Natural killer cell (primary cell): ENCODE results near the gene ANTXR2. TPM values are rescaled to one million over a fixed set of nuclear protein-coding genes. Genes with fewer than 3 reads are reported as not detected.
"Not testable (repeated sequence)": the region's sequence is repeated elsewhere in the genome, so short reads cannot be mapped to it uniquely, and the experiment has no call there.

Experiments
- ATAC-seq, 3 donors: fragments of 150-1000 bp in 2 of 3; fragments of 200-7000 bp in 1 of 3; cut with Tn5 transposase; 1 replicate in 1 of 3; 2 replicates in 2 of 3; pipeline ENCODE4 v1.10.0; 2021; ENCODE audit warnings: mild to moderate bottlenecking in 2 of 3, moderate library complexity in 2 of 3
- DNase-seq, 2 donors: peaks; one replicate each; pipeline versions ENCODE4 v3.0.0 to v3.0.0-alpha.2; 2013 to 2021; ENCODE audit warnings: mixed read lengths in 1 of 2
- H3K27ac ChIP-seq: one replicate; pipeline ENCODE4 v1.5.1; 2013; ENCODE audit warnings: mild to moderate bottlenecking, low read length
- H3K27me3 ChIP-seq: one replicate; pipeline ENCODE4 v1.6.1; 2013; ENCODE audit warnings: low read length; ENCODE audit not compliant: control insufficient read depth, insufficient read depth
- H3K36me3 ChIP-seq: one replicate; pipeline ENCODE4 v1.6.1; 2013; ENCODE audit warnings: low read length; ENCODE audit not compliant: control insufficient read depth, insufficient read depth
- H3K4me1 ChIP-seq: one replicate; pipeline ENCODE4 v1.6.1; 2013; ENCODE audit warnings: low read length; ENCODE audit not compliant: control insufficient read depth, insufficient read depth
- H3K4me3 ChIP-seq: one replicate; pipeline ENCODE4 v1.5.1; 2013; ENCODE audit warnings: low read length
- H3K9me3 ChIP-seq: one replicate; pipeline ENCODE4 v1.6.1; 2013; ENCODE audit warnings: low read length; ENCODE audit not compliant: control insufficient read depth, insufficient read depth
- H3K27ac Mint-ChIP-seq, 2 donors: one replicate each; pipeline ENCODE4 v1.8.0; 2022; ENCODE audit warnings: mild to moderate bottlenecking in 2 of 2, mixed read lengths in 2 of 2, moderate library complexity in 1 of 2
- H3K27me3 Mint-ChIP-seq, 2 donors: one replicate each; pipeline ENCODE4 v1.8.0; 2022; ENCODE audit warnings: low read depth in 2 of 2, mixed read lengths in 2 of 2
- H3K36me3 Mint-ChIP-seq: one replicate; pipeline ENCODE4 v1.8.0; 2022; ENCODE audit warnings: mixed read lengths
- H3K4me1 Mint-ChIP-seq, 2 donors: one replicate each; pipeline ENCODE4 v1.8.0; 2022; ENCODE audit warnings: mixed read lengths in 2 of 2
- H3K4me3 Mint-ChIP-seq: one replicate; pipeline ENCODE4 v1.8.0; 2022; ENCODE audit warnings: mild to moderate bottlenecking, moderate library complexity, mixed read lengths
- H3K9me3 Mint-ChIP-seq, 2 donors: one replicate each; pipeline ENCODE4 v1.8.0; 2022; ENCODE audit warnings: mixed read lengths in 2 of 2
- WGBS: methylation state at CpG from one replicate; pipeline ENCODE4 v1.1.7; 2013; ENCODE audit warnings: missing lambda C conversion rate; ENCODE audit not compliant: insufficient coverage; 5-methylcytosine and 5-hydroxymethylcytosine counted together
- intact Hi-C: fragments of 100-400 bp; cut with micrococcal nuclease; formaldehyde crosslinking; loops from one replicate; pipeline ENCODE4 v1.14.2; 2022
- total RNA-seq, 4 donors: library from RNA; stranded (reverse); fragments of 120-200 nt in 1 of 4; gene quantifications; one replicate each; pipeline versions ENCODE4 v1.2.3 to v1.2.4, GENCODE V29; 2013 to 2022
- TF ChIP-seq, protein P1 (sequence below): fragments of 200-600 bp; IDR thresholded peaks from one replicate; pipeline ENCODE4 v1.8.0; 2022; ENCODE audit warnings: antibody characterized with exemption

ANTXR2 gene
- total RNA-seq, 3 donors from 2014 or later (not counting 1 experiment from before 2014, with no cell fraction given), result 7.8 to 28.3 (median 10.0) TPM

DNA sequence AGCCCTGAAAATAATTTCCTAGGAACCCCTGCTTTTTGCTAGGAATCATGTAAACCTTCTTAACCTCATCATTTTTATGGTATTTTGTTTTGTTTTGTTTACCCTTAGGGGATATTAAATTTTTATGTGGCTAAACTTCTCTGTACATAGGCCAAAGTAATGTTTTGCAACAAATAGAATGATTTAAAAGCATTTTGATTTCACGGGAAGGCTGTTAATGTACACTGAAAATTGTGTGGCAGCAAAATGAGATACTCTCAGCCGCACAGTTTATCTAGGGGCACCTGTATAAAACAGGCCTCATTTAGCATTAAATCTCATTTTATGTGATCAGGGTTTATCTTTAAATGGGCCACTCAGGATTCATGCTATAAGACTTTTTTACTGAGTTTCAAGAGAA lies 175.0 kb downstream of the ANTXR2 start:
- H3K27ac Mint-ChIP-seq, result no peak overlapping the region
- Histone ChIP-seq H3K4me1 (no peaks in the 10 kb centered on the region), H3K27me3 (no peaks in the 10 kb centered on the region), H3K9me3 (no peaks in the 10 kb centered on the region), H3K36me3 (no peaks in the 10 kb centered on the region), H3K27ac (no peak overlapping the region), H3K4me3 (no peak overlapping the region)
- DNase-seq, result no peak
- TF ChIP-seq, protein P1, sequence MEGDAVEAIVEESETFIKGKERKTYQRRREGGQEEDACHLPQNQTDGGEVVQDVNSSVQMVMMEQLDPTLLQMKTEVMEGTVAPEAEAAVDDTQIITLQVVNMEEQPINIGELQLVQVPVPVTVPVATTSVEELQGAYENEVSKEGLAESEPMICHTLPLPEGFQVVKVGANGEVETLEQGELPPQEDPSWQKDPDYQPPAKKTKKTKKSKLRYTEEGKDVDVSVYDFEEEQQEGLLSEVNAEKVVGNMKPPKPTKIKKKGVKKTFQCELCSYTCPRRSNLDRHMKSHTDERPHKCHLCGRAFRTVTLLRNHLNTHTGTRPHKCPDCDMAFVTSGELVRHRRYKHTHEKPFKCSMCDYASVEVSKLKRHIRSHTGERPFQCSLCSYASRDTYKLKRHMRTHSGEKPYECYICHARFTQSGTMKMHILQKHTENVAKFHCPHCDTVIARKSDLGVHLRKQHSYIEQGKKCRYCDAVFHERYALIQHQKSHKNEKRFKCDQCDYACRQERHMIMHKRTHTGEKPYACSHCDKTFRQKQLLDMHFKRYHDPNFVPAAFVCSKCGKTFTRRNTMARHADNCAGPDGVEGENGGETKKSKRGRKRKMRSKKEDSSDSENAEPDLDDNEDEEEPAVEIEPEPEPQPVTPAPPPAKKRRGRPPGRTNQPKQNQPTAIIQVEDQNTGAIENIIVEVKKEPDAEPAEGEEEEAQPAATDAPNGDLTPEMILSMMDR, result no peak
- no peak for ATAC-seq
- peaks cover 0 to 2% of the 10 kb centered on the region in 2 donors for H3K9me3 Mint-ChIP-seq
- no peaks in the 10 kb centered on the region for H3K27me3 Mint-ChIP-seq
- no peak overlapping the region for H3K4me3 Mint-ChIP-seq
- no peaks in the 10 kb centered on the region for H3K4me1 Mint-ChIP-seq
- 98% methylated on average over 2 of the region's 2 CpGs for WGBS
- H3K36me3 Mint-ChIP-seq, result no peaks in the 10 kb centered on the region
- intact Hi-C loops, result no loop called here

DNA sequence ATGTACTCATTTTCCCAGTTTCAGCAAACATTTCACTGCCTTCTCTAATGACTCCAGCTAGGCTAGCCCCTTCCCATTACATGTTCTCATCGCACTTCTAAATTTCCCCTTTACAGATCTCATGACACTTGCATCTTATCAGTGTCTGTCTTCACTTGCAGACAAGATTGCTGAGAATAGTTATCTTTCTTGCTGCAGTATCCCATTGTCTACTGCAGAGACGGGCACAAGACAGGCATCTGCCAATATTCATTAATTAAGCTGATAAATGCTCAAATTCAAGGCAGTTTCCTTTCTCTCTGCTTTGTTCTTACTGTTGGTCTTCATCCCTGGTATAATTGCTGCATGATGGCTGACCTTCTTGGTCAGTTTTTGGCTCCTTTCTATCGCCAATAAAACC lies 175.9 kb downstream of the ANTXR2 start:
- Histone ChIP-seq H3K27me3 (no peaks in the 10 kb centered on the region), H3K4me1 (no peaks in the 10 kb centered on the region), H3K27ac (no peak overlapping the region), H3K9me3 (no peaks in the 10 kb centered on the region), H3K4me3 (no peak overlapping the region), H3K36me3 (no peaks in the 10 kb centered on the region)
- H3K9me3 Mint-ChIP-seq, result peaks cover 0 to 2% of the 10 kb centered on the region in 2 donors
- DNase-seq (no peak), ATAC-seq (no peak)
- H3K36me3 Mint-ChIP-seq, result no peaks in the 10 kb centered on the region
- H3K27me3 Mint-ChIP-seq, result no peaks in the 10 kb centered on the region
- no peaks in the 10 kb centered on the region for H3K4me1 Mint-ChIP-seq
- no peak overlapping the region for H3K27ac Mint-ChIP-seq
- intact Hi-C loops, result no loop called here
- H3K4me3 Mint-ChIP-seq, result no peak overlapping the region
- WGBS, result 94% methylated on average over 2 of the region's 3 CpGs
- TF ChIP-seq, protein P1, result no peak

DNA sequence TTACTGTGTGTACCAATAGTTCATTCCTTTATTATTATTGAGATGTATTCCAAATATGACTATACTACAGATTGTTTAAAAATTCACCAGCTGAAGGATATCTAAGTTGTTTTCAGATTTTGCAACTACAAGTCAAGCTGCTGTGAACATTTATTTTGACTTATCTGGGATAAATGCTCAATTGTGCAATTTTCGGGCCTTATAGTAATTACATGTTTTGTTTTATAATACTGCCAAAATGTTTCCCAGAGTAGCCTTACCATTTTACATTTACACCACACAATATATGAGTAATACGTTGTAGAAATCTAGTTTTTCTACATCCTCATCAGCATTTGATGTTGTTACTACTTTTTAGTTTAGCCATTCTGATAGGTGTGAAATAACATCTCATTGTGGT lies 179.6 kb downstream of the ANTXR2 start:
- no peaks in the 10 kb centered on the region for H3K27me3 ChIP-seq
- Mint-ChIP-seq H3K27me3 (no peaks in the 10 kb centered on the region), H3K9me3 (peaks cover 0 to 3% of the 10 kb centered on the region in 2 donors), H3K4me3 (no peak overlapping the region), H3K27ac (no peak overlapping the region), H3K4me1 (no peaks in the 10 kb centered on the region), H3K36me3 (no peaks in the 10 kb centered on the region)
- DNase-seq (no peak), ATAC-seq (no peak)
- no CpG with 5 or more reads among the region's 2 CpGs for WGBS
- TF ChIP-seq, protein P1, result no peak
- no peaks in the 10 kb centered on the region for H3K36me3 ChIP-seq
- no peaks in the 10 kb centered on the region for H3K9me3 ChIP-seq
- no peak overlapping the region for H3K4me3 ChIP-seq
- intact Hi-C loops, result no loop called here
- H3K27ac ChIP-seq, result no peak overlapping the region
- no peaks in the 10 kb centered on the region for H3K4me1 ChIP-seq

DNA sequence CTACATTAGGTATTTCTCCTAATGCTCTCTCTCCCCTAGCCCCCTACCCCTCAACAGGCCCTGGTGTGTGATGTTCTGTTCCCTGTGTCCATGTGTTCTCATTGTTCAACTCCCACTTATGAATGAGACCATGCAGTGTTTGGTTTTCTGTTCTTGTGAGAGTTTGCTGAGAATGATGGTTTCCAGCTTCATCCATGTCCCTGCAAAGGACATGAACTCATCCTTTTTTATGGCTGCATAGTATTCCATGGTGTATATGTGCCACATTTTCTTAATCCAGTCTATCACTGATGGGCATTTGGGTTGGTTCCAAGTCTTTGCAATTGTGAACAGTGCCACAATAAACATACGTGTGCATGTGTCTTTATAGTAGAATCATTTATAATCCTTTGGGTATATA lies 184.0 kb downstream of the ANTXR2 start:
- H3K4me3 Mint-ChIP-seq, H3K27ac Mint-ChIP-seq, H3K9me3 ChIP-seq, H3K4me1 Mint-ChIP-seq, H3K4me1 ChIP-seq, DNase-seq, H3K27ac ChIP-seq, ATAC-seq, H3K9me3 Mint-ChIP-seq, H3K27me3 Mint-ChIP-seq, intact Hi-C loops, H3K36me3 Mint-ChIP-seq, H3K4me3 ChIP-seq, H3K27me3 ChIP-seq, H3K36me3 ChIP-seq: not testable (repeated sequence)
- no CpG with 5 or more reads among the region's 1 CpG for WGBS
